Mesothelial cell of epicardium (in vitro differentiated cells): Measurements from ENCODE around the gene USP47. TPM values are rescaled to one million over a fixed set of nuclear protein-coding genes. Genes with fewer than 3 reads are reported as not detected.

Experiments used
- DNase-seq, 2 experiments: peaks; one replicate each; pipeline ENCODE4 v3.0.0; 2021; ENCODE audit warnings: low spot score in 2 of 2; ENCODE audit not compliant: unreplicated experiment in 2 of 2
- H3K27ac Mint-ChIP-seq: 2 replicates; pipeline ENCODE4 v1.8.0; 2021; ENCODE audit warnings: mixed read lengths
- H3K27me3 Mint-ChIP-seq: 2 replicates; pipeline ENCODE4 v1.8.0; 2021; ENCODE audit warnings: low read depth, mixed read lengths
- H3K36me3 Mint-ChIP-seq: 2 replicates; pipeline ENCODE4 v1.8.0; 2021; ENCODE audit warnings: mixed read lengths
- H3K4me1 Mint-ChIP-seq: 2 replicates; pipeline ENCODE4 v1.8.0; 2021; ENCODE audit warnings: mixed read lengths
- H3K4me3 Mint-ChIP-seq: 2 replicates; pipeline ENCODE4 v1.8.0; 2021; ENCODE audit warnings: mild to moderate bottlenecking, moderate library complexity, mixed read lengths
- H3K9me3 Mint-ChIP-seq: 2 replicates; pipeline ENCODE4 v1.8.0; 2021; ENCODE audit warnings: mixed read lengths
- total RNA-seq: library from RNA; stranded (reverse); gene quantifications from 3 replicates; pipeline ENCODE4 v1.2.1, GENCODE V29; 2021
- TF ChIP-seq, protein P1 (sequence below): fragments of 200-600 bp; sonication (generic); IDR thresholded peaks from one replicate; pipeline ENCODE4 v1.5.0; 2021; ENCODE audit warnings: antibody characterized with exemption; ENCODE audit not compliant: unreplicated experiment

USP47 gene
- total RNA-seq, 1 donor from 2014 or later = 68.1 TPM

DNA sequence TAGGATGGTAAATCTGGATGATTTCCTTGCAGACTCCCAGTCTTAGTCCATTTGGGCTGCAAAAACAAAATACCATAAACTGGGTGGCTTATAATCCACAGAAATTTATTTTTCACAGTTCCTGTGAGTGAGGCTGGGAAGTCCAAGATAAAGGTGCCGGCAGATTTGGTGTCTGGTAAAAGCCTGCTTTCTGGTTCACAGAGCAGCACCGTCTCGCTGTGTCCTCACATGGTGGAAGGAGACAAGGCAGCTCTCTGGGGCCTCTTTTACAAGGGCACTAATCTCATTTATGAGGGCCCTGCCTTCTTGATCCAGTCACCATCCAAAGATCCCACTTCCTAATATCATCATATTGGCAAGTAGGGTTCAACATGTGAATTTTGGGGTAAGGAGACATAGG lies 8.9 kb downstream of the USP47 start:
- no peaks in the 10 kb centered on the region for H3K9me3 Mint-ChIP-seq
- TF ChIP-seq, protein P1, sequence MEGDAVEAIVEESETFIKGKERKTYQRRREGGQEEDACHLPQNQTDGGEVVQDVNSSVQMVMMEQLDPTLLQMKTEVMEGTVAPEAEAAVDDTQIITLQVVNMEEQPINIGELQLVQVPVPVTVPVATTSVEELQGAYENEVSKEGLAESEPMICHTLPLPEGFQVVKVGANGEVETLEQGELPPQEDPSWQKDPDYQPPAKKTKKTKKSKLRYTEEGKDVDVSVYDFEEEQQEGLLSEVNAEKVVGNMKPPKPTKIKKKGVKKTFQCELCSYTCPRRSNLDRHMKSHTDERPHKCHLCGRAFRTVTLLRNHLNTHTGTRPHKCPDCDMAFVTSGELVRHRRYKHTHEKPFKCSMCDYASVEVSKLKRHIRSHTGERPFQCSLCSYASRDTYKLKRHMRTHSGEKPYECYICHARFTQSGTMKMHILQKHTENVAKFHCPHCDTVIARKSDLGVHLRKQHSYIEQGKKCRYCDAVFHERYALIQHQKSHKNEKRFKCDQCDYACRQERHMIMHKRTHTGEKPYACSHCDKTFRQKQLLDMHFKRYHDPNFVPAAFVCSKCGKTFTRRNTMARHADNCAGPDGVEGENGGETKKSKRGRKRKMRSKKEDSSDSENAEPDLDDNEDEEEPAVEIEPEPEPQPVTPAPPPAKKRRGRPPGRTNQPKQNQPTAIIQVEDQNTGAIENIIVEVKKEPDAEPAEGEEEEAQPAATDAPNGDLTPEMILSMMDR = no peak
- DNase-seq = no peak
- no peaks in the 10 kb centered on the region for H3K36me3 Mint-ChIP-seq
- no peaks in the 10 kb centered on the region for H3K27me3 Mint-ChIP-seq
- H3K27ac Mint-ChIP-seq = no peak overlapping the region
- H3K4me1 Mint-ChIP-seq = peaks cover 39% of the 10 kb centered on the region
- no peak overlapping the region for H3K4me3 Mint-ChIP-seq

DNA sequence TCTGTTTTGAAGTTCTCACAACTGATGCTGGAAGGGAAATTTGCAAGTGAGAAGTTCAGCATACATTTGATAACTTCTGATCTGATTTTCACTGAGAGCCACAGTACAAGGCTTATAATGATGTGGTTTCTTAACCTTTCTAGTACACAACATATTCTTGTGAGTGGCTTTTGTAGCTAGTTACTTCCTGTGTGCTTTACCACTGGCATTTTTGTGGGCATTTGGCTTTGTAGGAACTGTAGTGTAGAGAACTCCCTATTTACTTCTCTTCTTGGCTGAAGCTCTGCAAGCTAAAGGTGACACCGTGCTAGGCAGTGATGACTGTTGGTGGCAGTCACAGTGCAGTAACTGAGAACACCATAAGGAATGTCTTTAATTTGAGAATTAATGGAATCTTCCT lies 14.9 kb downstream of the USP47 start:
- no peak overlapping the region for H3K27ac Mint-ChIP-seq
- H3K4me1 Mint-ChIP-seq = peaks cover 11% of the 10 kb centered on the region
- H3K36me3 Mint-ChIP-seq = peaks cover 2% of the 10 kb centered on the region
- H3K9me3 Mint-ChIP-seq = no peaks in the 10 kb centered on the region
- no peak for DNase-seq
- H3K4me3 Mint-ChIP-seq = no peak overlapping the region
- TF ChIP-seq, protein P1 = no peak
- no peaks in the 10 kb centered on the region for H3K27me3 Mint-ChIP-seq

DNA sequence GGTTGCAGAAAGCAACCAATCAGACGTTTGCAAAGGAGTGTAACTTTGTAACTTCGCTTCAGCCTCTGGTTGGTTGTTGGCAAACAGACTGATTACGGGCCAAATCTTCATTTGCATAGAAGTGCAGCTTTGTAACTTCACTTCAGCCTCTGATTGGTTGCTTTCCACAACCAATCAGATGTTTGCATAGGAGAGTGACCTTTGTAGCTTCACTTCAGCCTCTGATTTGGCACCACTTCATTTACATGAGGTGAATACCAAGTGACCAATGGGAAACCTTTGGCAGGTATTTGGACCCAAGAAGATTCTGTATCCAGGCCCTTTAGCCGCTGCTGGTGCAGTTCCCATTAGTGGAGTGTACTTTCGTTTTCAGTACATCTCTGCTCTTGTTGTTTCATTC lies 16.0 kb downstream of the USP47 start:
- Mint-ChIP-seq H3K9me3 (no peaks in the 10 kb centered on the region), H3K27me3 (no peaks in the 10 kb centered on the region), H3K4me1 (peaks cover 5% of the 10 kb centered on the region), H3K36me3 (peaks cover 2% of the 10 kb centered on the region), H3K4me3 (no peak overlapping the region), H3K27ac (no peak overlapping the region)
- no peak for DNase-seq
- TF ChIP-seq, protein P1 = no peak

DNA sequence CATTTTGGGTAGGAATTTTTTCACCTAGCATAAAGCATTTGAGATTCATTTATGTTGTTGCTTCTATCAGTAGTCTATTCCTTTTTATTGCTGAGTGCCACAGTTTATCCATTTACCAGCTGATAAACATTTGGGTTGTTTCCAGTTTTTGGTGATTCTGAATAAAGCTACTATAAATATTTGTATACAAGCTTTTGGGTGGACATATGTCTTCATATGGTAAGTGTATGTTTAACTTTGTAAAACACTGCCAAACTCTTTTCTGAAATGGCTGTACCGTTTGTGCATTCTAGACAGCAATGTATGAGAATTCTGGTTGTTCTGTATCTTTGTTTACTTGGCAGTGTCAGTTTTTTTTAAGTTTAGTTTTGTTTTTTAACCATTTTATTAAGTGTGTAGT lies 16.9 kb downstream of the USP47 start:
- H3K27ac Mint-ChIP-seq = peak overlapping the region; percentile 37
- no peak for DNase-seq
- H3K9me3 Mint-ChIP-seq = no peaks in the 10 kb centered on the region
- H3K4me1 Mint-ChIP-seq = peaks cover 3% of the 10 kb centered on the region
- no peak overlapping the region for H3K4me3 Mint-ChIP-seq
- H3K36me3 Mint-ChIP-seq = peaks cover 2% of the 10 kb centered on the region
- H3K27me3 Mint-ChIP-seq = no peaks in the 10 kb centered on the region
- TF ChIP-seq, protein P1 = no peak

DNA sequence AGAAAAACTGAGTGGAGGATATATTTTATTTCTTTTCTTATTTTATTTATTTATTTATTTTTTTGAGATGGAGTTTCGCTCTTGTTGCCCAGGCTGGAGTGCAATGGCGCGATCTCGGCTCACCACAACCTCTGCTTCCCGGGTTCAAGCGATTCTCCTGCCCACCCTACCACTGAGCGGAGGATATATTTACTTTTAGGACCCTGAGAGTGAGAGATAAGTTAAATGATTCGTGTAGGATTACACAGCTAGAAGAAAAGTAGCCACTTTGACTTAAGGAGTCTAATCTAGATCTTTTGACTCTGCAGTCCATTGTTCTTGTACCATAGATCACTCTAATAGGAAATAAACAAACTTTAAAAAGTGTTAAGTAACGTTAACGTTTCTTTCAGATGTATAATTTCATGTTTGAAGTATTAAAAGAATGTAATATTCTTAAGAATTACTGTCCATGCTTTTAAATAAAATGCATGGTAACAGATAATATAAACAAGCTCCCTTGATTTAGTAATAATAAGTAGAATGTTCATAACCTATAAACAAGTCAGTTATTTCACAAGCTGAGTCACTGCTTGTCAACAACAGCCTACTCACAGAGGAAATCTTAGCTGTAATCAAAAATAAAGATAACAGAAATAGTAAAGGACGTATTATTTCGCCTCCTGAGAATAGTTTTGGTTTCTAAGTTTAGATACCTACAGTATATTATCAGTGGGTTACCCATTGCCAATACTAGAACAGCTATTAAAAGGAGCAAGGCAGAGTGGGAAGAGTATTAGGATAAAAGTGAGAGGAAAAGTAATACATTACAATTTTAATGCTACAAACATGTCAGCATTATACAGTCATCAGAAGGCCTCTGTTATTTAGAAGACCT lies 18.6 kb downstream of the USP47 start:
- Mint-ChIP-seq H3K4me1 (peaks cover 3% of the 10 kb centered on the region), H3K27ac (peak overlapping the region; percentile 39), H3K4me3 (no peak overlapping the region), H3K9me3 (peaks cover 6% of the 10 kb centered on the region), H3K36me3 (peaks cover 6% of the 10 kb centered on the region), H3K27me3 (no peaks in the 10 kb centered on the region)
- DNase-seq = no peak
- TF ChIP-seq, protein P1 = no peak
